UCSD-AML1 (cell line): ENCODE results near the gene NLRX1.
"Not testable (repeated sequence)": the region's sequence is repeated elsewhere in the genome, so short reads cannot be mapped to it uniquely, and the experiment has no call there.

ENCODE experiments used
- DNase-seq: peaks from one replicate; lab custom pipeline; 2025; ENCODE audit not compliant: unreplicated experiment; lab: John Stamatoyannopoulos, UW

Gene NLRX1

GRCh38 chr11:119168471-119169281 is at the start of gene NLRX1:
TSS of gene NLRX1 (plus strand) at chr11:119168725. CDS start at chr11:119171404, 2,679 bp downstream.
- DNase-seq, result peak; percentile 83

- DNase-seq, result no peak
These were observed 49.6 kb upstream of the NLRX1 start for GRCh38 chr11:119118946-119119345.

GRCh38 chr11:119120639-119121007 is 47.9 kb upstream of the NLRX1 start:
- no peak for DNase-seq

GRCh38 chr11:119121008-119121810 is 47.3 kb upstream of the NLRX1 start, which contains the start of gene HINFP:
TSS of gene HINFP (plus strand) at chr11:119121580. CDS start at chr11:119126945, 5,365 bp downstream.
- DNase-seq, result peak; percentile 100

- no peak for DNase-seq
These were observed 46.8 kb upstream of the NLRX1 start for GRCh38 chr11:119121811-119122124.

- no peak for DNase-seq
These were observed 42.7 kb upstream of the NLRX1 start for GRCh38 chr11:119125821-119126220.

- no peak for DNase-seq
These were observed 41.8 kb upstream of the NLRX1 start for GRCh38 chr11:119126675-119127268.

- peak; percentile 24 for DNase-seq
These were observed 37.9 kb upstream of the NLRX1 start for GRCh38 chr11:119130662-119131061.

GRCh38 chr11:119134389-119134978 is 34.0 kb upstream of the NLRX1 start:
- DNase-seq, result peak; percentile 41

- not testable (repeated sequence) for DNase-seq
These were observed 29.2 kb upstream of the NLRX1 start for GRCh38 chr11:119139276-119139675.

GRCh38 chr11:119144825-119145486 is 23.6 kb upstream of the NLRX1 start:
- peak; percentile 58 for DNase-seq

GRCh38 chr11:119145551-119145950 is 23.0 kb upstream of the NLRX1 start:
- no peak for DNase-seq

GRCh38 chr11:119147604-119148333 is 20.8 kb upstream of the NLRX1 start:
- no peak for DNase-seq

- no peak for DNase-seq
These were observed 19.9 kb upstream of the NLRX1 start for GRCh38 chr11:119148720-119149017.

- DNase-seq, result no peak
These were observed 19.3 kb upstream of the NLRX1 start, which contains the start of gene ABCG4 for GRCh38 chr11:119149018-119149785. TSS of gene ABCG4 (plus strand) at chr11:119149052. CDS start at chr11:119149966, 914 bp downstream.

- no peak for DNase-seq
These were observed 18.7 kb upstream of the NLRX1 start for GRCh38 chr11:119149786-119150275.

- no peak for DNase-seq
These were observed 16.5 kb upstream of the NLRX1 start for GRCh38 chr11:119152043-119152442.

- DNase-seq, result no peak
These were observed 15.9 kb upstream of the NLRX1 start for GRCh38 chr11:119152604-119153003.

GRCh38 chr11:119153049-119153818 is 15.3 kb upstream of the NLRX1 start:
- DNase-seq, result no peak
